ENCODE data around the gene BAG1.

BAG1 gene

GRCh38 chr9:33239921-33240320 lies 24.6 kb downstream of the BAG1 start, which contains the start of gene SPINK4:
TSS of gene SPINK4 (plus strand) at chr9:33240167. CDS start at chr9:33240209, 42 bp downstream.
- DNase-seq = no peak

- DNase-seq = no peak
Measured at GRCh38 chr9:33236571-33236970, 27.9 kb downstream of the BAG1 start.

GRCh38 chr9:33234511-33235467 lies 29.7 kb downstream of the BAG1 start:
- no peak for DNase-seq

- no peak for DNase-seq
Measured at GRCh38 chr9:33233626-33234342, 30.7 kb downstream of the BAG1 start.

- no peak for DNase-seq
Measured at GRCh38 chr9:33232815-33233214, 31.7 kb downstream of the BAG1 start.

GRCh38 chr9:33231623-33231942 lies 32.9 kb downstream of the BAG1 start:
- DNase-seq = no peak

GRCh38 chr9:33230756-33231622 lies 33.5 kb downstream of the BAG1 start:
- DNase-seq = no peak

- DNase-seq = no peak
Measured at GRCh38 chr9:33229359-33230114, 35.0 kb downstream of the BAG1 start.

GRCh38 chr9:33228606-33229005 lies 35.9 kb downstream of the BAG1 start:
- DNase-seq = no peak

GRCh38 chr9:33227741-33228140 lies 36.8 kb downstream of the BAG1 start:
- DNase-seq = no peak

- DNase-seq = no peak
Measured at GRCh38 chr9:33227008-33227398, 37.5 kb downstream of the BAG1 start.

- peak; percentile 82 for DNase-seq
Measured at GRCh38 chr9:33225319-33226147, 39.0 kb downstream of the BAG1 start.

GRCh38 chr9:33223696-33224095 lies 40.8 kb downstream of the BAG1 start:
- DNase-seq = no peak

GRCh38 chr9:33222031-33222430 lies 42.5 kb downstream of the BAG1 start:
- no peak for DNase-seq

GRCh38 chr9:33221568-33221884 lies 43.0 kb downstream of the BAG1 start:
- no peak for DNase-seq

GRCh38 chr9:33220681-33221567 lies 43.6 kb downstream of the BAG1 start:
- no peak for DNase-seq

- no peak for DNase-seq
Measured at GRCh38 chr9:33211695-33212393, 52.7 kb downstream of the BAG1 start.

- DNase-seq = no peak
Measured at GRCh38 chr9:33210006-33210715, 54.3 kb downstream of the BAG1 start.

- DNase-seq = no peak
Measured at GRCh38 chr9:33209394-33209793, 55.1 kb downstream of the BAG1 start.

Measured in CD4-positive, alpha-beta T cell treated with Interleukin-10 for 1 hour (primary cell).